Muscle of leg (tissue), 11 donors: ENCODE measurements around the gene SLC25A48. TPM values are rescaled to one million over a fixed set of nuclear protein-coding genes. Genes with fewer than 3 reads are reported as not detected.
A peak's percentile ranks its signal among the peaks of the same experiment; 100 is the strongest.

Experiments
- DNase-seq: peaks from one replicate; pipeline ENCODE4 v3.0.0; 2013
- H3K27ac ChIP-seq: one replicate; pipeline ENCODE4 v1.5.1; 2013; ENCODE audit warnings: mild to moderate bottlenecking, low read length, control low read depth
- H3K27me3 ChIP-seq: one replicate; pipeline ENCODE4 v1.6.1; 2013; ENCODE audit warnings: low read length; ENCODE audit not compliant: control insufficient read depth, insufficient read depth
- H3K36me3 ChIP-seq: one replicate; pipeline ENCODE4 v1.6.1; 2013; ENCODE audit warnings: low read length; ENCODE audit not compliant: control insufficient read depth, insufficient read depth
- H3K4me1 ChIP-seq: one replicate; pipeline ENCODE4 v1.6.1; 2013; ENCODE audit warnings: low read length; ENCODE audit not compliant: control insufficient read depth, insufficient read depth
- H3K4me3 ChIP-seq: one replicate; pipeline ENCODE4 v1.5.1; 2013; ENCODE audit warnings: low read length, control low read depth
- H3K9me3 ChIP-seq: replicated peaks from 2 replicates; pipeline ENCODE4 v1.6.1; 2013; ENCODE audit warnings: low read depth, low read length; ENCODE audit not compliant: control insufficient read depth
- WGBS: methylation state at CpG from one replicate; pipeline ENCODE4 v1.1.5; 2013; ENCODE audit warnings: missing lambda C conversion rate; ENCODE audit not compliant: insufficient coverage; 5-methylcytosine and 5-hydroxymethylcytosine counted together
- polyA plus RNA-seq, 8 donors: library from polyadenylated mRNA; unstranded; fragments of 120-200 nt; gene quantifications; one replicate each; pipeline versions ENCODE4 v1.2.1 to v1.2.3, GENCODE V29; 2013; ENCODE audit warnings: inconsistent platforms in 1 of 8, low replicate concordance in 1 of 8; ENCODE audit not compliant: insufficient read length in 8 of 8, insufficient read depth in 1 of 8
- total RNA-seq: library from RNA; stranded (reverse); fragments of 120-200 nt; gene quantifications from one replicate; pipeline ENCODE4 v1.2.4, GENCODE V29; 2013

The SLC25A48 gene
- total and polyA plus RNA-seq, 9 donors, result 0.18 to 1.7 (median 0.46) TPM

GRCh38 chr5:135913713-135914626 lies 79.5 kb downstream of the SLC25A48 start:
- H3K27ac ChIP-seq, result no peak overlapping the region
- DNase-seq, result no peak
- no peaks in the 10 kb centered on the region for H3K4me1 ChIP-seq
- WGBS, result 78% methylated on average over 2 of the region's 4 CpGs
- no peaks in the 10 kb centered on the region for H3K9me3 ChIP-seq
- peaks cover 26% of the 10 kb centered on the region for H3K27me3 ChIP-seq
- no peaks in the 10 kb centered on the region for H3K36me3 ChIP-seq
- no peak overlapping the region for H3K4me3 ChIP-seq

- no CpG with 5 or more reads among the region's 5 CpGs for WGBS
- Histone ChIP-seq H3K27ac (no peak overlapping the region), H3K27me3 (peaks cover 22% of the 10 kb centered on the region), H3K9me3 (no peaks in the 10 kb centered on the region), H3K4me1 (no peaks in the 10 kb centered on the region), H3K36me3 (no peaks in the 10 kb centered on the region), H3K4me3 (no peak overlapping the region)
- DNase-seq, result no peak
These were observed 81.1 kb downstream of the SLC25A48 start for GRCh38 chr5:135915466-135916001.

GRCh38 chr5:135916638-135917263 lies 82.3 kb downstream of the SLC25A48 start:
- Histone ChIP-seq H3K27ac (no peak overlapping the region), H3K4me3 (no peak overlapping the region), H3K9me3 (no peaks in the 10 kb centered on the region), H3K36me3 (no peaks in the 10 kb centered on the region), H3K4me1 (no peaks in the 10 kb centered on the region), H3K27me3 (peaks cover 13% of the 10 kb centered on the region)
- WGBS, result 62% methylated on average over 6 of the region's 8 CpGs
- DNase-seq, result peak; percentile 14

- Histone ChIP-seq H3K36me3 (no peaks in the 10 kb centered on the region), H3K27me3 (peaks cover 3% of the 10 kb centered on the region), H3K27ac (no peak overlapping the region), H3K4me1 (no peaks in the 10 kb centered on the region), H3K9me3 (no peaks in the 10 kb centered on the region), H3K4me3 (no peak overlapping the region)
- no peak for DNase-seq
- WGBS, result no CpG with 5 or more reads among the region's 3 CpGs
These were observed 85.7 kb downstream of the SLC25A48 start for GRCh38 chr5:135920199-135920598.

GRCh38 chr5:135921388-135921787 lies 86.9 kb downstream of the SLC25A48 start:
- Histone ChIP-seq H3K9me3 (no peaks in the 10 kb centered on the region), H3K27ac (no peak overlapping the region), H3K4me3 (no peak overlapping the region), H3K4me1 (no peaks in the 10 kb centered on the region), H3K27me3 (no peaks in the 10 kb centered on the region), H3K36me3 (no peaks in the 10 kb centered on the region)
- DNase-seq, result no peak
- no CpG with 5 or more reads among the region's 1 CpG for WGBS

- H3K4me3 ChIP-seq, result peak overlapping the region; percentile 13
- H3K27ac ChIP-seq, result no peak overlapping the region
- WGBS, result 1% methylated on average over 98 of the region's 99 CpGs
- peaks cover 23% of the 10 kb centered on the region for H3K27me3 ChIP-seq
- no peaks in the 10 kb centered on the region for H3K36me3 ChIP-seq
- no peaks in the 10 kb centered on the region for H3K9me3 ChIP-seq
- no peak for DNase-seq
- H3K4me1 ChIP-seq, result peaks cover 3% of the 10 kb centered on the region
These were observed 95.8 kb downstream of the SLC25A48 start for GRCh38 chr5:135930029-135930948.

- 20% methylated on average over 6 of the region's 18 CpGs for WGBS
- no peak overlapping the region for H3K4me3 ChIP-seq
- H3K27me3 ChIP-seq, result peaks cover 23% of the 10 kb centered on the region
- no peak overlapping the region for H3K27ac ChIP-seq
- DNase-seq, result no peak
- peaks cover 3% of the 10 kb centered on the region for H3K4me1 ChIP-seq
- no peaks in the 10 kb centered on the region for H3K9me3 ChIP-seq
- no peaks in the 10 kb centered on the region for H3K36me3 ChIP-seq
These were observed 96.5 kb downstream of the SLC25A48 start for GRCh38 chr5:135930949-135931295.

GRCh38 chr5:135934939-135935338 lies 100.5 kb downstream of the SLC25A48 start:
- Histone ChIP-seq H3K36me3 (no peaks in the 10 kb centered on the region), H3K4me1 (peaks cover 3% of the 10 kb centered on the region), H3K4me3 (no peak overlapping the region), H3K27me3 (peaks cover 15% of the 10 kb centered on the region), H3K9me3 (no peaks in the 10 kb centered on the region), H3K27ac (no peak overlapping the region)
- DNase-seq, result peak; percentile 54
- 17% methylated on average over 1 of the region's 3 CpGs for WGBS

- H3K9me3 ChIP-seq, result no peaks in the 10 kb centered on the region
- no peaks in the 10 kb centered on the region for H3K4me1 ChIP-seq
- no peaks in the 10 kb centered on the region for H3K36me3 ChIP-seq
- no peak overlapping the region for H3K4me3 ChIP-seq
- no peaks in the 10 kb centered on the region for H3K27me3 ChIP-seq
- H3K27ac ChIP-seq, result no peak overlapping the region
- WGBS, result 94% methylated on average over 2 of the region's 5 CpGs
- DNase-seq, result no peak
These were observed 102.9 kb downstream of the SLC25A48 start for GRCh38 chr5:135937245-135937911.
